AG20443 (cell line): Measurements from ENCODE around the gene CIC.

Experiments used
- DNase-seq: peaks from one replicate; pipeline ENCODE4 v3.0.0; 2012; ENCODE audit warnings: low spot score, mixed read lengths

CIC gene

GRCh38 chr19:42288881-42289555, 20.0 kb downstream of the CIC start:
- no peak for DNase-seq

GRCh38 chr19:42289556-42290041, 20.5 kb downstream of the CIC start:
- no peak for DNase-seq

GRCh38 chr19:42290136-42290522, 21.1 kb downstream of the CIC start:
- DNase-seq: no peak

- peak; percentile 39 for DNase-seq
Observed at GRCh38 chr19:42290523-42291434, 21.7 kb downstream of the CIC start.

GRCh38 chr19:42291435-42291810, 22.4 kb downstream of the CIC start:
- no peak for DNase-seq

GRCh38 chr19:42292042-42292960, 23.2 kb downstream of the CIC start:
- no peak for DNase-seq

- DNase-seq: no peak
Observed at GRCh38 chr19:42292963-42293362, 23.9 kb downstream of the CIC start.

GRCh38 chr19:42293540-42293939, 24.5 kb downstream of the CIC start:
- DNase-seq: no peak

GRCh38 chr19:42293948-42294347, 24.9 kb downstream of the CIC start:
- DNase-seq: no peak

- DNase-seq: no peak
Observed at GRCh38 chr19:42294471-42295137, 25.6 kb downstream of the CIC start.

GRCh38 chr19:42295342-42295741, 26.3 kb downstream of the CIC start:
- no peak for DNase-seq

GRCh38 chr19:42295831-42296525, 26.9 kb downstream of the CIC start:
- peak; percentile 80 for DNase-seq

- DNase-seq: no peak
Observed at GRCh38 chr19:42297039-42297438, 28.0 kb downstream of the CIC start.

- DNase-seq: no peak
Observed at GRCh38 chr19:42301646-42302203, 32.7 kb downstream of the CIC start, which contains the start of gene PRR19. Gene PRR19 (plus strand): TSS chr19:42302132. CDS start chr19:42309585, 7,453 bp downstream.

- no peak for DNase-seq
Observed at GRCh38 chr19:42303101-42303464, 34.0 kb downstream of the CIC start.

GRCh38 chr19:42303876-42304275, 34.8 kb downstream of the CIC start:
- no peak for DNase-seq

- DNase-seq: no peak
Observed at GRCh38 chr19:42306646-42307045, 37.6 kb downstream of the CIC start.

- no peak for DNase-seq
Observed at GRCh38 chr19:42309686-42310085, 40.6 kb downstream of the CIC start.

GRCh38 chr19:42311657-42312056, 42.6 kb downstream of the CIC start:
- DNase-seq: no peak

GRCh38 chr19:42312370-42312769, 43.3 kb downstream of the CIC start:
- no peak for DNase-seq
